Rectal smooth muscle tissue (tissue), 1 donor: ENCODE measurements around the gene MT4.

Experiments
- H3K27ac ChIP-seq: one replicate; pipeline ENCODE4 v1.7.0; 2013; ENCODE audit warnings: low read depth, low read length, inconsistent platforms
- H3K27me3 ChIP-seq: one replicate; pipeline ENCODE4 v1.7.0; 2013; ENCODE audit warnings: low read length; ENCODE audit not compliant: control insufficient read depth, insufficient read depth
- H3K36me3 ChIP-seq: one replicate; pipeline ENCODE4 v1.7.0; 2013; ENCODE audit warnings: low read length; ENCODE audit not compliant: control insufficient read depth, insufficient read depth
- H3K4me1 ChIP-seq: one replicate; pipeline ENCODE4 v1.7.0; 2013; ENCODE audit warnings: low read length; ENCODE audit not compliant: control insufficient read depth, insufficient read depth
- H3K4me3 ChIP-seq: one replicate; pipeline ENCODE4 v1.7.0; 2013; ENCODE audit warnings: low read length
- H3K9ac ChIP-seq: one replicate; pipeline ENCODE4 v1.7.0; 2013; ENCODE audit warnings: low read length

Gene MT4

DNA sequence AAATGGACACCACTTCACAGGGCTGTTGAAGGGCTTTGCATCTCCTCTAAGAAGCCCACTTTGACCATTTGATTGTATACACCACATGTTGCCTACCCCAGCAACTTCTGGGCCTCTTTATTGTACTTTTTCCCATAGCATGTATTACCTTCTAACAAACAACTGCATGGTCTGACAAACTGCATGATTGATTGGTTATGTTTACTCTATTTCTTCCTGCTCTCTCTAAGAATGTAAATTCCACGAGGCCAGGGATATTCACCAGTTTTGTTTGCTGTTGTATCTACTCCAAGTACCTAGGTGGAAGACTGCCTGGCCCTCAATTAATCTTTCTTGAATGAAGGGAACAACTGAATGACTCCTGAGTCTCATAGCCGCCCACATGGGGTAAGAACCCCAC, 22.8 kb upstream of the MT4 start:
- Histone ChIP-seq H3K4me3 (no peak overlapping the region), H3K4me1 (no peaks in the 10 kb centered on the region), H3K9ac (no peak overlapping the region), H3K27ac (no peak overlapping the region), H3K36me3 (no peaks in the 10 kb centered on the region), H3K27me3 (no peaks in the 10 kb centered on the region)

DNA sequence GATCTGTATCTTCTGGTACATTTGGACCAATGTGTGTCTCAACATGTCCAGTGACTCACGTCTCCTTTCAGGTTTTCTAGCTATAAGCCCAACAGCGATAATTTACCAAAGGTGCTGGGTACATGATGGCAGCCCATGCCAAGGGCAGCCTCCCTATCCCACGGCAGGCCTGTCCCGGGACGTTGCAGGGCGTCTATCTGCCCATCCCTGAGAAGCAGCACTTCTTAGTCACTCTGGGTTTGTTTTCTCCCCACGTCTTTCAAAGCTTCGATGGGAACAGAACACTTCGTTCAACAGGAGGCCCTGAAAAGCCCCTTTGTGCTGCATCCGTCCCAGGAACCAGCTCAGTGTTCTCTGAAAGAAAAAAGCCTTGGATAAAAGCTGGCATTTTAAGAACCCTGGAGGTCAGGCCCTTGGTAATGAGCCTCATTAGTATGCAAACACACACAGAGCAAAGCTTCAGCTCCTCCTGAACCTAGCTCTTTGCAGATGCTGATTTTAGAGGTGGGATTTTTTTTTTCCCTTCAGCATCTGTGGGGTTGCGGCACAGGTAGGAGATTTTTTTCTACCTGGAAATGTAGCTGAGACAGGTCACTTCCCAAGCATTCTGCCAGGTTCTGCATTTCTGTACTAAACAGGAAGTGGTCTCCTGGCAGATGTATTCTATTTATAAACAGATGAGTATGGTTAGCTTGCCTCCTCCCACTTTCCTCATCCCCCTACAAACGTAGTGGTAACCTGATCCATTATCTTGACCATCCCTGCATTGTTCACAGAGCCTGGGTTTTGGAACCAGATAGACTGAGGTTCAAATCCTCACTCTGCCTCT, 17.5 kb upstream of the MT4 start:
- Histone ChIP-seq H3K4me1 (peaks cover 4% of the 10 kb centered on the region), H3K27me3 (no peaks in the 10 kb centered on the region), H3K4me3 (no peak overlapping the region), H3K27ac (peak overlapping the region; percentile 66), H3K9ac (no peak overlapping the region), H3K36me3 (no peaks in the 10 kb centered on the region)

DNA sequence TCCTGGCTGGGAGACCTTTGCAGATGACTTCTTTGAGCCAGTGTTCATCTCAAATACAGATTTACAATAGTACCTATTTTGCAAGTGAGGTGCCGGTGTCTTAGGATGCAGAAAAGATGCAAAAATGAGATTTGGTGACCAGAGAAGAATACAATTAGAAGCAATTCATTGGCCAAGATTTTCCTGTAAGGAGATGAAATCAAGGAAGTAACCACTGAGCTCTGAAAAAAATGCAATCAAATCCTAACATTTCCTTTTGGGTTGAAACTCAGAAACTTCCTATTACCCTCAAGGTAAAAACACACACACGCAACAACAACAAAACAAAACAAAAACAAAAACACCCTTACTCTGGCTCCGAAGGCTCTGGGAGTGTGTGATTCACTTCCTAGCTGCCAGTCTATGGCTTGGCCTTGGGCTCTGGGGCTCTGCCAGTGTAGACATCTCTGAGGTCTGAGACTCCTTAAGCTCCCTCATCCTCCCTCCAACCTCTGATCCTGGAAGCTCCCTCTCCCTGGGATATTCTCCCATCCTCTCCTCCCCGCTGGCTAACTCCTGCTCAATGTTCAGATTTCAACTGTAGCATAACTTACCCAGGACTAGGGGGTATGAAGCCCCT, 16.8 kb upstream of the MT4 start:
- Histone ChIP-seq H3K4me3 (no peak overlapping the region), H3K27ac (peak overlapping the region; percentile 1), H3K4me1 (peaks cover 5% of the 10 kb centered on the region), H3K9ac (no peak overlapping the region), H3K27me3 (no peaks in the 10 kb centered on the region), H3K36me3 (no peaks in the 10 kb centered on the region)

DNA sequence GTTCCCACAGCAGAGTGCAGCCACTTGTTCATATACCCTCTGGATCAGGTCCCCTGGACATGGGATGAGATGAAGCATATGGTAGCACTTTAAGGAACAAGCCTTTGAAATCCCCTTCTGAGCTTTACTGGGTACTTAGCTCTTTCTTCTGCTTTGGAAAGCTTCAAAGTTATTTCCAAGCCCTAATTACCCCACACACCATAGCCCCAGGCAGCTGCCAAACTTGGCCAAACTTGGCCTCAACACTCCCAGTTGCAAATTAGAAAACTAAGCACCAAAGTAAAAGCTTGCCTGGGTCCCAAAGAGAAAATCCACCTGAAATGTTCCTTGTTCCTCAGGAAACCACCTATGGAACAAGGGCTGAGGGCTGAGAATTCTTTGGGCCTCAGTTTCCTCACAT, 15.7 kb upstream of the MT4 start:
- Histone ChIP-seq H3K4me3 (no peak overlapping the region), H3K36me3 (no peaks in the 10 kb centered on the region), H3K27me3 (no peaks in the 10 kb centered on the region), H3K27ac (no peak overlapping the region), H3K4me1 (peaks cover 5% of the 10 kb centered on the region), H3K9ac (no peak overlapping the region)

DNA sequence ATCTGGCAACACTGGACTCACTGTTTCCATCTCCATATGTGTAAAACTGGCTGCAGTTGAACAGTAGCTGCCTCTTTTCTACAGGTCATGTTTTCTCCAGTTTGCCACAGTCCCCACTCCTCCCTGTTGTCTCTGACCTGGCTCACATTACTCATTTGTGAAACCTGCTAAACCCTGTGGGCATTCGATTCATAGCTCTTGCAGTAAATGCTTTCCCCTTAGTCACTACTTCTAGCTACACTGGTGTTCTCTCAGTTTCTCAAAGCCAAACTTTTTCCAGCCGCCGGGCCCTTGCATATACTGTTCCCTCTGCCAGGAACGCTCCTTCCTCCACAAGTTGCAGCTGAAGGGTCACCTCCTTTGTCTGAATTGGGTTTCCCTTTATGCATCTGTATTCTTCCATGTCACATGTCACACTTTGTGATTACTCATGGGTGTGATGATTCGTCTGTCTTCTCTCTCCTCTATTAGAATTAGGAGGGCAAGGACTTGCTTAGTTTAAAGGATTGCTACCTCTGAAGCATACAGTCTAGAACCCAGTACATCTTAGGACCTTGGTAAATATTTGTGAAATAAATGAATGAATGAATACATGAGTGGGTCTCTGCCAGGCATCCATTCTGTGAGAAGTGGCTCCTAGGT, 15.0 kb upstream of the MT4 start:
- Histone ChIP-seq H3K36me3 (no peaks in the 10 kb centered on the region), H3K4me3 (no peak overlapping the region), H3K4me1 (peaks cover 5% of the 10 kb centered on the region), H3K27me3 (no peaks in the 10 kb centered on the region), H3K27ac (no peak overlapping the region), H3K9ac (no peak overlapping the region)

DNA sequence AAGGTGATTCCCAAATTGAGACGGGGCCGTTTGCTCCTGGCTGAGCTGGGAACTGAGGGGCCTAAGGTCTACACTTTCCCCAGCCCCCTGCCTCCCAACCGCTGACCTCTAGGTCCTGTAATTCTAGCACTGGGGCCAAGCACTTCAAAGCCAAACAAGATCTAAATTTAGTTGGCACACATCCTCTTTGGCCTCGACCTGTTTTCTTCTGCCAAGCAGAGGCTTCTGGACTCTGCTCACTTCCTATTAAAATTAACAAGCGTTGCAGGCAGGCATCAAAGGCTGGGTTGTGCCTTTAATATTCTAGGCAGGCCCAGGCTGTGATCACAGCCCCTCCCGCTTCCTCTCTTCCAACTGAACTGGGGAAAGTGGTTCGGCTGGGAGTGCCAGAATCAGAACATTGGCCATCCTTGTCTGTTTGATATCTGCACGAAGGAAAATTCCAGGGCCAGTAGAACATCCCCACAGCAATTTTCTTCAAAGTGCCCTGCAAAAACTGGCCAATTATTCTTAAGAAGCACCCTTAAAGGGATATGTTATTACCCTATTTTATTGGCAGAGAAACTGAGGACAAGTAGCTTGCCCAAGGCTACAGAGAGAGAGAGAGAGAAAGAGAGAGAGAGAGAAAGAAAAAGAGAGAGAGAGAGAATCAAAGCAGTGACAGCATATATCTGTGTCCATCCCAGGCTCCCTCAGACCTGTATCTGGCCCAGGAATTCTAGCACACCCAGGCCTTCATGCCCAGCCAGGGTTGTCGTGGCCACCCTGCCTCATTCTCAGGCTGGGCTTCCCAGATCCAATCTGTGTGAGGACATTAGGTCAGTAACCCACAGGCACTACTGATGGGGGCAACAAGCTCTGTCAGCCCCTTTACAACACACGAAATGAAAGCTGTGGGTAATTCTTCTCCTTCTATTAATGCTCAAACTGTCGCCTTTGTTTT, 12.8 kb upstream of the MT4 start:
- Histone ChIP-seq H3K36me3 (no peaks in the 10 kb centered on the region), H3K4me1 (peaks cover 5% of the 10 kb centered on the region), H3K4me3 (no peak overlapping the region), H3K27ac (no peak overlapping the region), H3K27me3 (no peaks in the 10 kb centered on the region), H3K9ac (no peak overlapping the region)

DNA sequence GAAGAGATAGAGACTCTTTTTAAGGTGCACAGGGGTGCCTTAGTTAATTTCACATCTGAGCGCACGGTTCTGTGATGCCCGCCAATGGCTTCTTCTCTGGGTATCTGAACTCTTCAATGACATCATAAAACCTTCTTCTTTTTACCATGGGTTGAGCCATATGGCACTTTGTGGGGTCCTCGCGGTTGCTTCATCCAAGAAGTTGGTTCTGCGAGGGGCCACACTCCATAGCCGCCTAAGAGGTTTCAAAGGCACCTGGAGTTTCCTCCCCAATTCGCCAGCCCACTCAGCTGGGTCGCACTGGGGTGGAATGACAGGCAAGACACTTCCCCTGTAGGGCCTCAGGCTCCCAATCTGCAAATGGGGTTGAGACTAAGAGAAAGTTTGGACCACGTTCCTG, 10.4 kb upstream of the MT4 start:
- Histone ChIP-seq H3K27ac (no peak overlapping the region), H3K4me3 (no peak overlapping the region), H3K27me3 (no peaks in the 10 kb centered on the region), H3K36me3 (no peaks in the 10 kb centered on the region), H3K9ac (no peak overlapping the region), H3K4me1 (peaks cover 5% of the 10 kb centered on the region)

DNA sequence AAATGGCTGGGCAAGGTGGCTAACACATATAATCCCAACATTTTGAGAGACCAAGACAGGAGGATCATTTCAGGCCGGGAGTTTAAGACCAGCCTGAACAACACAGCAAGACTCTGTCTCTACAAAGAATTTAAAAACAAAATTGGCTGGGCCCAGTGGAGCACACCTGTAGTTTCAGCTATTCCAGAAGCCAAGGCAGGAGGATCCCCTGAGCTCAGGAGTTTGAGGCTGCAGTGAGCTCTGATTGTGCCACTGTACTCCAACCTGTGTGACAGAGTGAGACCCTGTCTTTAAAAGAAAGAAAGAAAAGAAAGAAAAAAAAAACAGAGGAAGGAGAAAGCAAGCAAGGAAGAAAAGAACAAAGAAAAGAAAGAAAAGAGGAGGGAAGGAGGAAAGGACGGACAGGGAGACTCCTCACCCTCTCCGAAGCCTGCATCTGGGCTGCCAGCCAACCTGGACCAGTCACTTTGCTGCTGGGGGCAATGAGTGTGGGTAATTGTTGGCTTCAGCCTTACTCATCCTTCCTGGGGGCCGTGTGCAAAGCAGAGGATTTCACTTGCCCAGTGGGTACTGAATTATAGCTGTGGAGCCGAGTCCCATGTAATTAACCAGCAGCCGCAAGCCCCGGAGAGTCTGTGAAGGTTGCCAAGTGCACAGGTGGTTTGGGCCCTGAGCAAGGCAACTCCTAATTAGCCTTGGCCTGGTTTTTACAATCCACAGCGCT, 6.7 kb upstream of the MT4 start:
- Histone ChIP-seq H3K4me3 (no peak overlapping the region), H3K27me3 (no peaks in the 10 kb centered on the region), H3K9ac (no peak overlapping the region), H3K36me3 (no peaks in the 10 kb centered on the region), H3K27ac (no peak overlapping the region), H3K4me1 (no peaks in the 10 kb centered on the region)

DNA sequence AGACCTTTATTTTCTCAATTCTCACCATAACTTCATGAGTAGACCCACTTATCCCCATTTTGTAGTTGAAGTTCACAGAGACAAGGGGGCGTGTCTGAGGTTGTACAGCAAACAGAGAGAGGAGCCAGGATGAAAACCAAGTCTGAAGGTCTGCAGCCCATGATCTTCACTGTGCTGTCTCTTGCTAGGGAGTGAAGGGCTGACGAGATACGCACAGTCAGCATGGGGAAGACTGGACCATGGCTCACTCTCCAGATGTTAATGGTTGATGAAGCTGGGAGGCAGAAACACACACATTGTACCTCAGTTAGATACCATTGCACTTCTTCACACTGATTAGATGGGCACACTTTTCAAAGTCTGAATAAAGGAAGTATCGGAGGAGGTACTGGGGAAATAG, 5.8 kb upstream of the MT4 start:
- Histone ChIP-seq H3K36me3 (no peaks in the 10 kb centered on the region), H3K4me1 (no peaks in the 10 kb centered on the region), H3K27me3 (no peaks in the 10 kb centered on the region), H3K4me3 (no peak overlapping the region), H3K9ac (no peak overlapping the region), H3K27ac (no peak overlapping the region)

DNA sequence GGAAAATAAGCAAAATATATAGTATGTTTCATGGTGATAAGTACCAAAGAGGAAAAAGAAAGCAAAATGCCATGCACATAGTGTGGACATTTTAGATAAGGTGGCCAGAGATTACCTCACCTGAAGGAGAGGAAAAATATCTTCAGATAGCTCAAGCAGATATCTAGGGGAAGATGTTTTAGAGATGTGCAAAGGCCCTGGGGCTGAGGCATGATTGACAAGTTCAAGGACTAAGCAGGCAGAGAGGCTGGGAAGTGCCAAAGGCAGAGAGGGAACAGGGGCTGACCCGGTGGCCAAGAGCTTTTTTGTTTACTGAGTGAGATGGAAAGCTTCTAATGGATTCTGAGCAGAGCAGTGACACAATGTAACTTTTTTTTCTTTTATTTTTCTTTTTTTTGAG, 4.4 kb upstream of the MT4 start:
- Histone ChIP-seq H3K4me1 (no peaks in the 10 kb centered on the region), H3K36me3 (no peaks in the 10 kb centered on the region), H3K9ac (no peak overlapping the region), H3K27ac (no peak overlapping the region), H3K4me3 (no peak overlapping the region), H3K27me3 (no peaks in the 10 kb centered on the region)

DNA sequence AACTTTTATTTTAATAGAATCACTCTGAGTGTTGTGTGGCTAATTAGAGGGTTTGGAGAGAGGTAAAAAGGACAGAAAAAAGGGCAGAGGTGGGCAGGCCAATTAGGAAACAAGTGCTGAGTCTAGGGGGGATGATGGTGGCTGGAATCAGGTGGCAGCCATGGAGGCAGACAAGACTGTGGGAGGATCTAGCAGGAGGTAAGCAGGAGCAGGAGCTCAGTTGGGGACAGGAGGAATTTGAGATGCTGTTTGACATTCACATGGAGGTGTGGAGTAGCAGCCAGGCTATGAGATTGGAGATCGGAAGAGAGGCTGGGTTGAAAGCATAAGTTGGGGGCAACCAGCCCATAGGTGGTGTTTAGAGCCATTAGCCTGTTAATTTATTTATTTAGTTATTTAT, 3.7 kb upstream of the MT4 start:
- Histone ChIP-seq H3K27ac (no peak overlapping the region), H3K27me3 (no peaks in the 10 kb centered on the region), H3K4me3 (no peak overlapping the region), H3K36me3 (no peaks in the 10 kb centered on the region), H3K9ac (no peak overlapping the region), H3K4me1 (no peaks in the 10 kb centered on the region)
